SU-DHL-6 (cell line): ENCODE results near the gene CPNE4.

Source experiments
- H2AFZ ChIP-seq: fragments of 200-600 bp; sonication (generic); 2 replicates; pipeline ENCODE4 v1.6.1; 2014; ENCODE audit warnings: low read depth, mild to moderate bottlenecking, moderate library complexity, mixed read lengths, antibody characterized with exemption, low read length; ENCODE audit not compliant: severe bottlenecking
- H3F3A ChIP-seq: fragments of 200-600 bp; shearing (Covaris generic); 2 replicates; pipeline ENCODE4 v1.6.0; 2016; ENCODE audit warnings: antibody characterized with exemption, mild to moderate bottlenecking; ENCODE audit not compliant: insufficient read depth
- H3K27ac ChIP-seq: fragments of 200-600 bp; sonication (generic); 2 replicates; pipeline ENCODE4 v1.5.1; 2016; ENCODE audit warnings: low read depth, mild to moderate bottlenecking, low read length, moderate library complexity, mixed read lengths
- H3K27me3 ChIP-seq: fragments of 200-600 bp; sonication (generic), shearing (Covaris generic); 2 replicates; pipeline ENCODE4 v1.6.0; 2014; ENCODE audit warnings: mild to moderate bottlenecking, low read length
- H3K36me3 ChIP-seq: fragments of 200-600 bp; sonication (generic); 2 replicates; pipeline ENCODE4 v1.6.1; 2014; ENCODE audit warnings: mild to moderate bottlenecking, low read length, mixed read lengths
- H3K4me2 ChIP-seq: fragments of 300-600, 200-600 bp; shearing (Covaris generic), sonication (generic); 2 replicates; pipeline ENCODE4 v1.6.0; 2014; ENCODE audit warnings: low read length, low read depth, mild to moderate bottlenecking; ENCODE audit not compliant: poor library complexity, severe bottlenecking
- H3K4me3 ChIP-seq: fragments of 200-600 bp; sonication (generic); 2 replicates; pipeline ENCODE4 v1.5.1; 2014; ENCODE audit warnings: antibody characterized with exemption, low read length, mild to moderate bottlenecking, mixed read lengths; ENCODE audit not compliant: insufficient read depth, poor library complexity, severe bottlenecking
- H3K79me2 ChIP-seq: fragments of 200-600 bp; sonication (generic); 2 replicates; pipeline ENCODE4 v1.6.1; 2014; ENCODE audit warnings: mild to moderate bottlenecking, low read length, moderate library complexity; ENCODE audit not compliant: insufficient read depth
- H3K9ac ChIP-seq: fragments of 200-600 bp; sonication (generic); 2 replicates; pipeline ENCODE4 v1.7.0; 2014; ENCODE audit warnings: mild to moderate bottlenecking, low read length
- H3K9me2 ChIP-seq: fragments of 200-600 bp; sonication (generic); replicated peaks from 2 replicates; pipeline ENCODE4 v1.6.1; 2014; ENCODE audit warnings: low read length; ENCODE audit not compliant: insufficient read depth
- H3K9me3 ChIP-seq: fragments of 200-600 bp; sonication (generic); 2 replicates; pipeline ENCODE4 v1.6.1; 2014; ENCODE audit warnings: low read length, mixed read lengths; ENCODE audit not compliant: insufficient read depth
- H4K20me1 ChIP-seq: fragments of 200-600 bp; sonication (generic); 2 replicates; pipeline ENCODE4 v1.6.1; 2014; ENCODE audit warnings: low read depth, mild to moderate bottlenecking, antibody characterized with exemption, low read length, moderate library complexity, mixed read lengths
- EZH2phosphoT487 ChIP-seq: fragments of 200-600 bp; sonication (generic), shearing (Covaris generic); conservative IDR thresholded peaks from 2 replicates; pipeline ENCODE4 v1.6.1; 2018; ENCODE audit warnings: mild to moderate bottlenecking, antibody characterized with exemption, low read length, moderate library complexity, mixed read lengths
- TF ChIP-seq, protein P1 (sequence below): fragments of 200-600 bp; sonication (generic); IDR thresholded peaks from one replicate; pipeline ENCODE4 v1.5.1; 2017; ENCODE audit warnings: antibody characterized with exemption, mild to moderate bottlenecking, low read length, moderate library complexity; ENCODE audit not compliant: insufficient read depth, poor library complexity, severe bottlenecking

CPNE4 gene

GRCh38 chr3:131546441-131546840, 488.4 kb downstream of the CPNE4 start:
- Histone ChIP-seq H2AFZ (no peak overlapping the region), H3K36me3 (no peaks in the 10 kb centered on the region), H4K20me1 (no peaks in the 10 kb centered on the region), H3K27me3 (no peaks in the 10 kb centered on the region), H3K9ac (no peak overlapping the region), H3K4me3 (no peak overlapping the region), H3K9me3 (no peaks in the 10 kb centered on the region), H3K9me2 (no peaks in the 10 kb centered on the region), H3K27ac (no peak overlapping the region), H3F3A (no peaks in the 10 kb centered on the region), H3K79me2 (no peaks in the 10 kb centered on the region), H3K4me2 (no peak overlapping the region)
- TF ChIP-seq EZH2phosphoT487, result no peak
- TF ChIP-seq, protein P1, sequence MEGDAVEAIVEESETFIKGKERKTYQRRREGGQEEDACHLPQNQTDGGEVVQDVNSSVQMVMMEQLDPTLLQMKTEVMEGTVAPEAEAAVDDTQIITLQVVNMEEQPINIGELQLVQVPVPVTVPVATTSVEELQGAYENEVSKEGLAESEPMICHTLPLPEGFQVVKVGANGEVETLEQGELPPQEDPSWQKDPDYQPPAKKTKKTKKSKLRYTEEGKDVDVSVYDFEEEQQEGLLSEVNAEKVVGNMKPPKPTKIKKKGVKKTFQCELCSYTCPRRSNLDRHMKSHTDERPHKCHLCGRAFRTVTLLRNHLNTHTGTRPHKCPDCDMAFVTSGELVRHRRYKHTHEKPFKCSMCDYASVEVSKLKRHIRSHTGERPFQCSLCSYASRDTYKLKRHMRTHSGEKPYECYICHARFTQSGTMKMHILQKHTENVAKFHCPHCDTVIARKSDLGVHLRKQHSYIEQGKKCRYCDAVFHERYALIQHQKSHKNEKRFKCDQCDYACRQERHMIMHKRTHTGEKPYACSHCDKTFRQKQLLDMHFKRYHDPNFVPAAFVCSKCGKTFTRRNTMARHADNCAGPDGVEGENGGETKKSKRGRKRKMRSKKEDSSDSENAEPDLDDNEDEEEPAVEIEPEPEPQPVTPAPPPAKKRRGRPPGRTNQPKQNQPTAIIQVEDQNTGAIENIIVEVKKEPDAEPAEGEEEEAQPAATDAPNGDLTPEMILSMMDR, result no peak

GRCh38 chr3:131544557-131544956, 490.3 kb downstream of the CPNE4 start:
- no peak overlapping the region for H3K9ac ChIP-seq
- H3K79me2 ChIP-seq, result no peaks in the 10 kb centered on the region
- no peak for TF ChIP-seq EZH2phosphoT487
- TF ChIP-seq, protein P1, result no peak
- H3K9me2 ChIP-seq, result no peaks in the 10 kb centered on the region
- no peak overlapping the region for H3K4me3 ChIP-seq
- no peaks in the 10 kb centered on the region for H3K27me3 ChIP-seq
- no peaks in the 10 kb centered on the region for H3K36me3 ChIP-seq
- H4K20me1 ChIP-seq, result no peaks in the 10 kb centered on the region
- H3K27ac ChIP-seq, result no peak overlapping the region
- no peak overlapping the region for H3K4me2 ChIP-seq
- H3K9me3 ChIP-seq, result no peaks in the 10 kb centered on the region
- H2AFZ ChIP-seq, result no peak overlapping the region
- no peaks in the 10 kb centered on the region for H3F3A ChIP-seq

- Histone ChIP-seq H3K27ac (no peak overlapping the region), H3F3A (no peaks in the 10 kb centered on the region), H3K27me3 (no peaks in the 10 kb centered on the region), H3K4me3 (no peak overlapping the region), H3K9me2 (no peaks in the 10 kb centered on the region), H2AFZ (no peak overlapping the region), H3K9me3 (no peaks in the 10 kb centered on the region), H3K79me2 (no peaks in the 10 kb centered on the region), H3K4me2 (no peak overlapping the region), H4K20me1 (no peaks in the 10 kb centered on the region), H3K36me3 (no peaks in the 10 kb centered on the region), H3K9ac (no peak overlapping the region)
- no peak for TF ChIP-seq EZH2phosphoT487
- TF ChIP-seq, protein P1, result no peak
These were observed 491.1 kb downstream of the CPNE4 start for GRCh38 chr3:131543714-131544113.

GRCh38 chr3:131541288-131541687, 493.5 kb downstream of the CPNE4 start:
- Histone ChIP-seq H3K4me2 (no peak overlapping the region), H3F3A (no peaks in the 10 kb centered on the region), H3K27me3 (no peaks in the 10 kb centered on the region), H3K36me3 (no peaks in the 10 kb centered on the region), H3K9ac (no peak overlapping the region), H3K9me2 (no peaks in the 10 kb centered on the region), H3K9me3 (no peaks in the 10 kb centered on the region), H3K4me3 (no peak overlapping the region), H2AFZ (no peak overlapping the region), H3K27ac (no peak overlapping the region), H3K79me2 (no peaks in the 10 kb centered on the region), H4K20me1 (no peaks in the 10 kb centered on the region)
- no peak for TF ChIP-seq EZH2phosphoT487
- TF ChIP-seq, protein P1, result no peak
